Activated CD4-positive, alpha-beta T cell treated with anti-CD3 and anti-CD28 coated beads for 4 hours (primary cell): ENCODE results near the gene PALB2.
A peak's percentile ranks its signal among the peaks of the same experiment; 100 is the strongest.

Experiments
- DNase-seq, 2 donors: peaks; one replicate each; pipeline ENCODE4 v3.0.0-alpha.2; 2020

Gene PALB2

GRCh38 chr16:23640931-23641765, at the start of gene PALB2, which contains the start of gene DCTN5:
PALB2 (minus strand) TSS chr16:23641310; CDS start chr16:23641157, 153 bp downstream.
DCTN5 (plus strand) TSS chr16:23641466; CDS start chr16:23641543, 77 bp downstream.
- peak; percentile 76 to 81 for DNase-seq

- no peak for DNase-seq
Observed at GRCh38 chr16:23689442-23690187, 48.5 kb upstream of the PALB2 start.

- DNase-seq: no peak
Observed at GRCh38 chr16:23687034-23687808, 46.1 kb upstream of the PALB2 start.

- DNase-seq: no peak
Observed at GRCh38 chr16:23683487-23683886, 42.4 kb upstream of the PALB2 start.

GRCh38 chr16:23682181-23682580, 41.1 kb upstream of the PALB2 start:
- DNase-seq: no peak

GRCh38 chr16:23679986-23680336, 38.9 kb upstream of the PALB2 start:
- no peak for DNase-seq

GRCh38 chr16:23679274-23679985, 38.3 kb upstream of the PALB2 start:
- DNase-seq: no peak

- peak; percentile 57 to 63 for DNase-seq
Observed at GRCh38 chr16:23678430-23679273, 37.5 kb upstream of the PALB2 start, which contains the start of gene PLK1. PLK1 (plus strand) TSS chr16:23678889; CDS start chr16:23678933, 44 bp downstream.

GRCh38 chr16:23676924-23677480, 35.9 kb upstream of the PALB2 start:
- DNase-seq: no peak

GRCh38 chr16:23673971-23674614, 33.0 kb upstream of the PALB2 start:
- no peak for DNase-seq

GRCh38 chr16:23670137-23670776, 29.1 kb upstream of the PALB2 start:
- DNase-seq: peak in 1 of 2 donors; percentile 5

- DNase-seq: no peak
Observed at GRCh38 chr16:23668873-23669272, 27.8 kb upstream of the PALB2 start.

- no peak for DNase-seq
Observed at GRCh38 chr16:23668225-23668624, 27.1 kb upstream of the PALB2 start.

- no peak for DNase-seq
Observed at GRCh38 chr16:23667355-23667659, 26.2 kb upstream of the PALB2 start.

- no peak for DNase-seq
Observed at GRCh38 chr16:23666571-23667354, 25.7 kb upstream of the PALB2 start.

- no peak for DNase-seq
Observed at GRCh38 chr16:23663918-23664317, 22.8 kb upstream of the PALB2 start.

- no peak for DNase-seq
Observed at GRCh38 chr16:23651943-23652468, 10.9 kb upstream of the PALB2 start.

- no peak for DNase-seq
Observed at GRCh38 chr16:23650674-23651416, 9.7 kb upstream of the PALB2 start.
